K562 (cell line): ENCODE measurements around the gene P2RY6. TPM values are rescaled to one million over a fixed set of nuclear protein-coding genes. Genes with fewer than 3 reads are reported as not detected.

Source experiments
- ATF7 ChIP-seq: fragments of 450-650 bp; IDR thresholded peaks from 2 replicates; pipeline ENCODE4 v1.7.1; 2014; ENCODE audit warnings: mild to moderate bottlenecking, moderate library complexity
- CC2D1A ChIP-seq: fragments of 450-650 bp; IDR thresholded peaks from 2 replicates; pipeline ENCODE4 v1.6.1; 2017; ENCODE audit warnings: mild to moderate bottlenecking
- ELF4 ChIP-seq: fragments of 450-650 bp; formaldehyde crosslinking; IDR thresholded peaks from 2 replicates; pipeline ENCODE4 v1.4.0; 2022; ENCODE audit warnings: missing genetic modification characterization
- MAZ ChIP-seq, 2 experiments: fragments of 450-650 bp in 1 of 2; sonication (generic) in 1 of 2; formaldehyde crosslinking; IDR thresholded peaks in 1 of 2; conservative IDR thresholded peaks in 1 of 2; 2 replicates each; pipeline versions ENCODE4 v1.4.0 to v1.5.0; 2020; ENCODE audit warnings: mild to moderate bottlenecking in 1 of 2, missing genetic modification reagents in 1 of 2
- MGA ChIP-seq: fragments of 450-650 bp; IDR thresholded peaks from 2 replicates; pipeline ENCODE4 v1.6.1; 2016; ENCODE audit warnings: mild to moderate bottlenecking, moderate library complexity
- RAD21 ChIP-seq, 2 experiments: fragments of 250-450 bp in 1 of 2; fragments of 450-650 bp in 1 of 2; sonication (Bioruptor Pico) in 1 of 2; formaldehyde crosslinking in 1 of 2; IDR thresholded peaks in 1 of 2; conservative IDR thresholded peaks in 1 of 2; 2 replicates each; pipeline versions ENCODE4 v1.4.0 to v1.8.0; 2020 to 2022; ENCODE audit warnings: mild to moderate bottlenecking in 2 of 2, moderate library complexity in 1 of 2
- RAD51 ChIP-seq: fragments of 450-650 bp; IDR thresholded peaks from 2 replicates; pipeline ENCODE4 v1.7.1; 2016; ENCODE audit warnings: low read depth, mild to moderate bottlenecking, borderline replicate concordance
- RB1 ChIP-seq: fragments of 450-650 bp; IDR thresholded peaks from 2 replicates; pipeline ENCODE4 v1.6.1; 2017; ENCODE audit warnings: low read depth, mild to moderate bottlenecking
- RFX5 ChIP-seq: IDR thresholded peaks from 2 replicates; pipeline ENCODE4 v1.6.1; 2011; ENCODE audit warnings: low read depth, mild to moderate bottlenecking, improper control_type of control experiment, low read length
- SMC3 ChIP-seq: conservative IDR thresholded peaks from 2 replicates; pipeline ENCODE4 v1.6.1; 2011; ENCODE audit warnings: low read depth, low read length, improper control_type of control experiment; ENCODE audit not compliant: insufficient read depth
- SOX6 ChIP-seq: fragments of 450-650 bp; IDR thresholded peaks from 2 replicates; pipeline ENCODE4 v1.6.1; 2014; ENCODE audit warnings: mild to moderate bottlenecking
- TCF7L2 ChIP-seq: fragments of 150-350 bp; IDR thresholded peaks from 2 replicates; pipeline ENCODE4 v1.6.1; 2016; ENCODE audit warnings: low read depth, mild to moderate bottlenecking, low read length, moderate library complexity
- ZBTB7A ChIP-seq: IDR thresholded peaks from 2 replicates; pipeline ENCODE4 v1.6.1; 2011; ENCODE audit warnings: low read depth, mild to moderate bottlenecking, low read length, moderate library complexity, borderline replicate concordance; ENCODE audit not compliant: control insufficient read depth
- polyA plus RNA-seq, 8 experiments: library from polyadenylated mRNA; depleted of rRNA in 4 of 8; stranded (reverse) in 5 of 8; unstranded in 3 of 8; fragments of >200 nt; fragmentation: Nextera tagmentation in 2 of 8; fragmentation: Illumina TruSeq in 1 of 8; extraction: Ambion mirVana in 2 of 8; extraction: Trizol in 1 of 8; gene quantifications; 2 replicates each; pipeline versions ENCODE4 v1.2.1 to v1.2.3, GENCODE V29; 2011 to 2014; ENCODE audit warnings: inconsistent platforms in 1 of 8, missing spikeins in 1 of 8
- total RNA-seq, 7 experiments: library from RNA; depleted of rRNA in 6 of 7; stranded (reverse); fragments of >200 nt in 6 of 7; fragmentation: Illumina TruSeq in 2 of 7; extraction: Trizol in 2 of 7; gene quantifications; 2 replicates each; pipeline versions ENCODE4 v1.2.1 to v1.2.3, GENCODE V29; 2011 to 2021; ENCODE audit warnings: low replicate concordance in 1 of 7
- TF ChIP-seq, protein P1 (sequence below), 2 experiments: fragments of 450-650 bp; conservative IDR thresholded peaks; 2 replicates each; pipeline ENCODE4 v1.6.1; 2017; ENCODE audit warnings: mild to moderate bottlenecking in 2 of 2, moderate library complexity in 2 of 2

P2RY6 gene
- total and polyA plus RNA-seq, 9 of the 15 experiments (the other 6 are each of a cell fraction or from before 2014, with no cell fraction given), result not detected

DNA sequence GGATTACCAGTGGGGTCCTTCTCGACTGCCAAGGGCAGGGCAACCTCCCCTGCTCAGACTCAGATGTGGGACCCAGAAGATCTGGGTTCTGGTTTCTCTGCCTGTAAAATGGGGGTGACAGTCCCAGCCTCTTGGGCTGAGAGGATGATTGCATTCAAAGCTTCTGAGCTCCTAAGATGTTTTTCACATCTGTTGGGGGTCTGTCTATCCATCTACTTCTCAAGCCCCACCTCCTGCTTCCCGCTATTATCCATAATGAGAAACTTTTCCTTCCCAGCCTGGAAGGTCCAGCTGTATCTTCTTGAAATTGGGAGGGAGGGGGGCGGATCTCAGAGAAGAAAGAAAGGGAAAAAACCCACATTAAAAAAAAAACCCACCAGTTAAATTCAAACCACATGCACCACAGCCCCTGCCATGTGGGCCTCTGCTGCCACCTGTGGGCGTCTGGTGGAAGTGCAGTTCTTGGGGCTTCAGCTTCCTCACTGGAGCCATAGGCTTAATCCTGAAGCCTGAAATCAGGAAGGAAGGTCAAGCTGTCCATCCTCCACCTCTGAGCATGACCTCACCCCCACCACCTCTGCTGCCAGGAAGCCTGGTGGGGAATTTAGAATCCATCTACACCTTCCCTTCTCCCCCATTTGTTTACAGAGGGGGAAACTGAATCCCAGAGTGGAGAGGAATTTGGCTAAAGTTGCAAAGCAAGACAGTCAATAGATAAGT lies 63.2 kb downstream of the P2RY6 start (continued):
- 0 out of 2 replicates have a peak, but pooled peaks have one; percentile 12 for TF ChIP-seq SOX6
- no peak for TF ChIP-seq MGA
- TF ChIP-seq ELF4 (CRISPR knock-in tag), result no peak
- TF ChIP-seq RFX5, result 0 out of 2 replicates have a peak, but pooled peaks have one; percentile 19
- TF ChIP-seq RAD51, result no peak
- peak; percentile 45; the same call in 1 of the 2 replicates for TF ChIP-seq ATF7
- peak; percentile 39; the same call in 1 of the 2 replicates for TF ChIP-seq RB1
- TF ChIP-seq ZBTB7A, result peak; percentile 12; the same call in 1 of the 2 replicates
- TF ChIP-seq TCF7L2, result no peak
- TF ChIP-seq RAD21 (CRISPR knock-in tag; conservative IDR thresholded peaks at IDR 0.05 in 1 of 2, IDR thresholded peaks at IDR 0.05 in 1 of 2), result peak; percentile 69 to 80
- 0 out of 2 replicates have a peak, but pooled peaks have one; percentile 59 for TF ChIP-seq CC2D1A
- TF ChIP-seq, protein P1, sequence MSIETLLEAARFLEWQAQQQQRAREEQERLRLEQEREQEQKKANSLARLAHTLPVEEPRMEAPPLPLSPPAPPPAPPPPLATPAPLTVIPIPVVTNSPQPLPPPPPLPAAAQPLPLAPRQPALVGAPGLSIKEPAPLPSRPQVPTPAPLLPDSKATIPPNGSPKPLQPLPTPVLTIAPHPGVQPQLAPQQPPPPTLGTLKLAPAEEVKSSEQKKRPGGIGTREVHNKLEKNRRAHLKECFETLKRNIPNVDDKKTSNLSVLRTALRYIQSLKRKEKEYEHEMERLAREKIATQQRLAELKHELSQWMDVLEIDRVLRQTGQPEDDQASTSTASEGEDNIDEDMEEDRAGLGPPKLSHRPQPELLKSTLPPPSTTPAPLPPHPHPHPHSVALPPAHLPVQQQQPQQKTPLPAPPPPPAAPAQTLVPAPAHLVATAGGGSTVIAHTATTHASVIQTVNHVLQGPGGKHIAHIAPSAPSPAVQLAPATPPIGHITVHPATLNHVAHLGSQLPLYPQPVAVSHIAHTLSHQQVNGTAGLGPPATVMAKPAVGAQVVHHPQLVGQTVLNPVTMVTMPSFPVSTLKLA (conservative IDR thresholded peaks at IDR 0.05), result peak in 1 of 2 experiments; percentile 34; a peak in 1 of 4 replicates
- TF ChIP-seq MAZ (CRISPR knock-in tag; conservative IDR thresholded peaks at IDR 0.05 in 1 of 2, IDR thresholded peaks at IDR 0.05 in 1 of 2), result peak in 1 of 2 experiments; percentile 49; a peak in 1 of 4 replicates
- peak; percentile 88 for TF ChIP-seq SMC3
